ENCODE data around the gene LAMB3.

DNA sequence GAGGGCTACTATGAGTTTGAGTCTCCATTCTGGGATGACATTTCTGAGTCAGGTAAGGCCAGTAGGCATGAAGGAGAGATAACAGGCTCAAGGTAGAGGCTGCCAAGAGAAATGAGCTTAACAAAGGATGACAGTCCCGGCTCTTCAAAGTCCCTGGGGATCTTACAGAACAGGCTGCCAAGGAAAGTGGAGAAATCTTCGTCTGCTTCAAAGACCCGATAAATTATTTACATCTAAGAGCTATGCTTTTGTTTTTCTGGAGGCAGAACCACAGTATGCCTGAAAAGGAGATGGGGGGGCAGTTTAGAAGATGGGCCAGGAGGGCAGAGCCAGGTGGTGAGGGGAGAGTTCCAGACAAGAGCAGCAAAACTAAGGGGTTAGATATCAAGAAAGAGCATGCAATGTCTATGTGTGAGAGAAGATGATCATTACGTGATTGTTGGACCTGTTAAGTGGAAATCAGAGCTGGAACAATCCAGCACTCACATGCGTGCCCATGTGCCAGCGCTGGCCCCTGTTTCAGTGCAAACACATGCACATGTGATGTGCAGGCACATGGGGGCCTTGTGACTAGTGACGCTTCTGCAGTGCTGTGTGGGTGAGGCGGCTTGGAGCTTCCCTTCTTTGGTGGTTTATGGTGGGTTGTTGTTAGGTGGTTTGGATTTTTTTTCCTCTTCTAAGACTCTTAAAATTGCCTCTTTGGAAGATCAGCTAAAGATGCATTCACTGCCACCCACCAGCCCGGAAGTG, 43.0 kb downstream of the LAMB3 start:
- TF ChIP-seq, protein P1, sequence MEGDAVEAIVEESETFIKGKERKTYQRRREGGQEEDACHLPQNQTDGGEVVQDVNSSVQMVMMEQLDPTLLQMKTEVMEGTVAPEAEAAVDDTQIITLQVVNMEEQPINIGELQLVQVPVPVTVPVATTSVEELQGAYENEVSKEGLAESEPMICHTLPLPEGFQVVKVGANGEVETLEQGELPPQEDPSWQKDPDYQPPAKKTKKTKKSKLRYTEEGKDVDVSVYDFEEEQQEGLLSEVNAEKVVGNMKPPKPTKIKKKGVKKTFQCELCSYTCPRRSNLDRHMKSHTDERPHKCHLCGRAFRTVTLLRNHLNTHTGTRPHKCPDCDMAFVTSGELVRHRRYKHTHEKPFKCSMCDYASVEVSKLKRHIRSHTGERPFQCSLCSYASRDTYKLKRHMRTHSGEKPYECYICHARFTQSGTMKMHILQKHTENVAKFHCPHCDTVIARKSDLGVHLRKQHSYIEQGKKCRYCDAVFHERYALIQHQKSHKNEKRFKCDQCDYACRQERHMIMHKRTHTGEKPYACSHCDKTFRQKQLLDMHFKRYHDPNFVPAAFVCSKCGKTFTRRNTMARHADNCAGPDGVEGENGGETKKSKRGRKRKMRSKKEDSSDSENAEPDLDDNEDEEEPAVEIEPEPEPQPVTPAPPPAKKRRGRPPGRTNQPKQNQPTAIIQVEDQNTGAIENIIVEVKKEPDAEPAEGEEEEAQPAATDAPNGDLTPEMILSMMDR (IDR thresholded peaks at IDR 0.05): no peak
- no peak for TF ChIP-seq EZH2phosphoT487 (IDR thresholded peaks at IDR 0.05)
- TF ChIP-seq EZH2 (IDR thresholded peaks at IDR 0.05): no peak
